Activated CD8-positive, alpha-beta memory T cell treated with anti-CD3 and anti-CD28 coated beads for 4 hours (primary cell): Measurements from ENCODE around the gene CCDC24.

ENCODE experiments used
- DNase-seq, 2 donors: peaks; one replicate each; pipeline ENCODE4 v3.0.0-alpha.2; 2020; ENCODE audit warnings: low read depth in 2 of 2

The CCDC24 gene

DNA sequence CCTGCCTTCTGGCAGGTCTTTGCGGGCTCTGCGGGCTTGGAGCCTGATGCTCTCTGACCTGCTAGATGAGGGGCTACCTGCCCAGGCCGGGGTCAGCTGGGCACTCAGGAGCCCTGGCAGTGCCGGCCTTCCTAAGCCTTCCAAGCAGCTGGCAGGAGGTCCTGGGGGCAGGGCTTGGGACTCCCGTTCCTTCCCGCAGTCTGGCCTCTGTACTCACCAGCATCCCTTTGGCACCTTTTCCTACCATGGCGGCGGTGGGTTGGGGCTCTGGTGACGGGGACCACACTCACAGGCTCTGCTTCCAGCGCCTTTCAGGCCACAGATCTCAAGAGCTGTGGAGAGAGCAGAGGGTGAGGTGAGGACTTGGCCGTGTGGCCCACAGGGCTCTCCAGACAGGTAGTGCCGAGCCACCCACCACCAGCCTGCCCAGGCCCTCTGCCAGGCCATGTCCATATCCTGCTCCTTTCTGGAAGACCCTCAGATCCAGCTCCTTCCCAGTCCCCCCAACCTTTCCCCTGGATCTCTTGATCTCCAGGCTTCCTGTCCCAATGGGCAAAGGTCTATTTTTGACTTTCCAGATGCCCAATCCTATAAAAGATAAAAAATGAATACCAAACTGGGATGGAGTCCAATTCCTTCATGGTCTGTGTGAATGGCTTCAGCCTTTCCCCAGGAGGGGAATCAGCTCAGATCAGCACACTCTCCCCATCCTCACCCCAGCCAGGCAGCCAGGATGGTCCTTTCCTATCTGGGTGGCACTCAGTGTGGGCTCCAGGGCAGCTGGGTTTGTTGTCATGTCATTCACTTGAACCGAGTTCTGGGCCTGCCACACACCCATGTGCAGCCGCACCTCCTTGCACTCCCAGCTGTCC, 32.9 kb downstream of the CCDC24 start:
- DNase-seq = no peak

DNA sequence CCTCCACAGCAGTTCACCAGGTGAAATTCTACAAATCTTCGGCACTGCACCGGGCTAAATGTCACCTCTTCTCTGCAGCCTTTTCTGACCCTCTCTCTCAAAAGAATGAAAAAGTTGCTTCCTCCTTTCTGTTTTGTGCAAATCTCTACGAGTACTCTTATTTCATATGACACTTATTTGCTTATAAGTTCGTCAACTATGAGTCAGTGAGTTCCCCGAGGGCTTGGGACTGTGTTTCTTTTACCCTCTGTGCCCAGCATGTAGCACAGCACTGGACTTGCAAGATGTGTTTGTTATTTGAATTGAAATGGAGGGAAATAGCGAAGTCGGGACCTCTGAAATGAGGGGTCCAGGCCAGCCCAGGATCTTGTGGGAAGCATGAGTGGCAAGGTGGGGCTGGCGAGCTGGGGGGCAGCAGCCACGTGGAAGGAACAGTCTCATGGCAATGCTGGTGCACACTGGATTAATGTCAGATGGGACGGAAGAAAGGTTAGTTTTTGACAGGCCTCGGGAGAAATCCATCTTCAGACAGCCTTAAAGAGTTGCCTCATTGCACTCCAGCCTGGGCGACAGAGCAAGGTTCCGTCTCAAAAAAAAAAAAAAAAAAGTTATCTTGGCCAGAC, 33.6 kb downstream of the CCDC24 start:
- no peak for DNase-seq

DNA sequence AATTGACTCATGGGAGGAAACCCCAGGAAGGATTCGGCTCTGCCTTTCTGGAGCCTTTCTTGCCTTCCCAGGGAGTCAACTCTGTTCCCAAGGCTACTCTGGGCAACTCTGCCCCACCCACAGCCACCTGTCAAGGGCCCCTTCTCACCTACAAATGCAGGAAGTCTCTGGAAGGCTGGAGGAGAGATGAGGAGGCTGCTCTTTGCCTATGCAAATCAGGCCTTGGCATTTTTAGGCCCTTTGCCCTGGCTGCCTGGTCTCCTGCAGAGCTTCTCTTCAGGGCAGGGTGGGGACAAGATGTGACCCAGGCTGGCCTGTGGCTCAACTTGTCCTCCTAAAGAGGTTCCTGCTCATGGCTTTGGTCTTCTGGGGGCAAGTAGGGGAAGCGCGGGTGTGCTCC, 34.4 kb downstream of the CCDC24 start:
- DNase-seq = no peak

DNA sequence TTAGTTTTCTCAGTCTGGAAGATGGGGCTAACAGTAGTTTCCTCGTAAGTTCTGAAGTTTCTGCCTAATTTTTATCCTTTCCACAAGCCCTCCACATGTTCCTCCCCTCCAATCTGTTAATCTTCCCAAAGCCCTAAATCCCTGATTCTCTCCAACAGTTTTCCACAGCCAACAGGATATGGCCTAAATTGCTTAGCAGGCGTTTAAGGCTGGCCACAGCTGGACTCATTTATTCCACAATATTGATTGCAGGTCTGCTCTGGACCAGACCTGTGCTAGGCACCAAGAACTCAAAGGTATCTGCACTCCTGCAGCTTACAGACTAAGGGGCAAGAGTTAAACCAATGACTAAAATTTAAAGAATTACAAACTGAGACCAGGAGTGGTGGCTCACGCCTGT, 35.9 kb downstream of the CCDC24 start:
- DNase-seq = no peak

- DNase-seq = no peak
Observed at GRCh38 chr1:44029260-44029910, 38.0 kb downstream of the CCDC24 start.

DNA sequence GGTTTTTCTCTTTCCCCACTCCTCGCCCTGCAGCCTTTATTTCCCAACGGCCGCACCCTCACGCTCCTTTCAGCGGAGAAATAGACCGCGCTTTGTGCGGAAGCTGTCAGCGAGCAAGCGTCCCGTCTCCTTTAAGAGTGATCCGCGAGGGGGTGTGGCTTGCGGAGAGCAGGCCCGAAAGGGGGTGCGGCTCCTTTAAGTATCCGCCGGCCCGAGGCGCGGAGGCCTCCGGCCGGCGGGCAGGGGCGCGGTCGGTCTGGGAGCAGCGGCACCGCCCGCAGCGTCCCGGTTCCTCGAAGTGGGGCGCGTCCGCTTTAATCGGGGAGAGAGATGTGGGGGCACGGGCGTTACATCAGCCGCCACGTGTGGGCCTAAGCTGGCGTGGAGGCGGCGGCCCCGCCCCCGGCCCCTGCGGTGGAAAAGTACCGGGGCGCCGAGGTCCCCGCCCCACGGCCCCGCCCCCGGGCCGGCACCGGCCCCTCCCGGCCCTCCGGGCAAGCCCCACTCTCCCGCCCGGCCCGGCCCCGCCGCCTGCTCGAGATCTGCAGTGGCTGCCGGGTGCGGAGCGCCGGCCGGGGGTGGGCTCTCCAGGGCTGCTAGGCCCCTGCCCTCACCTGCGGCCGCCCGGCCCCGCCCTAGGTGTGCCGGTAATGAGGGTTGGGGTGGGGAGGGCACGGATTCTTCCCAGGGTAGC, 38.7 kb downstream of the CCDC24 start:
- peak; percentile 71 to 76 for DNase-seq

- DNase-seq = peak; percentile 16 to 33
Observed at GRCh38 chr1:44030605-44031251, 39.3 kb downstream of the CCDC24 start.

DNA sequence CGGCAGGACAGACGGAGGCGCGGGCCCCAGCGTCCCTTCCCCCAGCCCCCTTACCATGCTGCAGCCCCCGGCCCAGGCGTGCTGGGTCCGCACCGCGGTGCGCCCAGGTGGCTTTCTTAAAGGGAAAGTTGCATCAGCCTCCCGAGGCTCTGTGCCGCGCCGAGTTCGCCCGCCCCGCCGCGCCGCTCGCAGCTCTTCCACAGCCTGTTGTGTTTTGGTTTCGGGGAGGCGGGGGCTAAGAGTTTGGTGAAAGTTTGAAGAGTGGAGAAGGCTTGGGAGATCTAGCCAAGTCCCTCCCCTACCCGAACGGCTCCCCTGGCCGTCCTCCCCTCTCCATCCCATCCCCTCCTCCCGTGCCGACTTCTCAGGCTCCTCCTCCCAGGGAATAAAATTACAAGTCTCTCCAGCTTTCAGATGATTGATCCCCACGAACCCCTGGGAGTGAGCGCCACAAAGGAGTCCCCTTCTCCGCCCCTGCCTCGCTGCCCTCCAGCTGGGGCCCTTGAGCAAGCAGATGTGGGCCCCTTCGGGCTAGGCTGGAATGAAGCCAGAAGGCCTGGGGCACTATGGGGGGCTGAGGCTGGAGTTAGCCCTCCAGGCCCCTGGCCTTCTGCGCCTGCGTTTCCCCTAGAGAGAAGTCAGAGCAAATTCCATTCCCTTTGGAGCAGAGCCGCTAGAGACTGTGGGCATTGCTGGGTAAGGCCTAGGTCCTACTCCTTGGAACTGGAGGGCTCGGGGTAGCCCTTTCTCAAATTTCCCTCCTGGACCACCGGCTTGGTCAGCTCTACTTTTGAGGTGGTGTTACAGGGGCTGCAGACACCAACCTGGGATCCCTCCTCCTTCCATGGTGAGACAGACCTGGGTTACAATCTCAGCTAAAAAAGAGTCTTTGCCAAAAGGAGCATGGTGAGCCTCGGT, 40.1 kb downstream of the CCDC24 start, which contains the start of gene SLC6A9:
Gene SLC6A9, minus strand, starts transcription at position 211 of the 918 bp plus-strand sequence. CDS start 7,185 bp downstream, outside the sequence.
- peak; percentile 5 to 8 for DNase-seq

GRCh38 chr1:44032170-44032790, 40.9 kb downstream of the CCDC24 start:
- DNase-seq = no peak

- no peak for DNase-seq
Observed at GRCh38 chr1:44033041-44033575, 41.7 kb downstream of the CCDC24 start.

DNA sequence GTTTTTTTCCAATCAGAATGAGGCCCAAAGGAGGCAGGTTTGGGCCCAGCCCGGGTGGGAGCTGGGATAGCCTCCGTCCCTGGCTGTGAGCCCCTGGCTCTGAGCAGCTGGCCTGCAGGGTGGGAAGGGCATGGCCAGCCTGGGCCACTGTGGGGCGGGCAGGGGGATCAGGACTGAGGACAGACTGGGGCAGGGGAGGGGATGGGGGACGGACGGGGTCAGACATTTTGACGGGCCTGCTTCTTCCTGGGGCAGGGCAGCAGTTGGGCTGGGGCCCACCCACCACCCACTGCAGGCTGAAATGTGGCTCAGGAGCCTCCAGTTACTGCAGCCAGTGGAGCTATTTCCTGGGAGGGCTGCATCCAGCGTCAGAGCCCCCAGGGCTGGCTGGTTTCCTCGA, 42.4 kb downstream of the CCDC24 start:
- no peak for DNase-seq

- DNase-seq = no peak
Observed at GRCh38 chr1:44034423-44034822, 43.0 kb downstream of the CCDC24 start.

DNA sequence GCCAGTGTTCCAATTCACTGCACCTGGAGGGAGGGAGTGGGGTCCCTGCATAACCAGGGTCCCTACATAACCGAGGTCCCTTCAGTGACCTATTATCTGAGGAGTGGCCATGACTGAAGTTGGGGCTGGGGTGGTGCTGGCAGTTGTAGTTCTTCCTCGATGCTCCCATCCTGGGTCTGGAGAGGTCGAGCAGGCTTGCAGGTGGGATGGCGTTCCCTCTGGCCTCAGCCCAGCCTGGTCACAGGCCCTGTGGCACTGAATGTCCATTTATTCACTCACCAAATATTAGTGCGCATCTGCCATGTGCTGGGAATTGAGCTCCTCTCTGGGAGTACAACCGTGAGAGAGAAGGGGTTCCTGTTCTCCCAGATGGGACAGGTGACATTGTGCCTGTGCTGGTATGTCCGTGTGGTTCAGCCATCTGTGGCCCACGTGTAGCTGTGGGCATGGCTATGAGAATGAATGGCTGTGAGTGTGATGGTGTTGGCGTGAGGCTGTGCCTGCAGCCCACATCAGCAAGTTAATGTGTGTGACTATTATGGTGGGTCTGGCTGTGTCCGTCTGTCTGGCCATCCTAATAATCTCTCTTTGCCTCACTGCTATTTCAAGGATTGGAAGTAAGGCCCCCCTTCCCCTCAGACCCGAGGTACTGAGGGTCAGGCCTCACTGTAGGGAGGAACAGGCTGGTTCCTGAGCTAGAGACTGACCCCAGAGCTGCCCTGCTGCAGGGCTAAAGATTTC, 43.7 kb downstream of the CCDC24 start:
- no peak for DNase-seq

GRCh38 chr1:44035726-44036408, 44.5 kb downstream of the CCDC24 start:
- DNase-seq = no peak

DNA sequence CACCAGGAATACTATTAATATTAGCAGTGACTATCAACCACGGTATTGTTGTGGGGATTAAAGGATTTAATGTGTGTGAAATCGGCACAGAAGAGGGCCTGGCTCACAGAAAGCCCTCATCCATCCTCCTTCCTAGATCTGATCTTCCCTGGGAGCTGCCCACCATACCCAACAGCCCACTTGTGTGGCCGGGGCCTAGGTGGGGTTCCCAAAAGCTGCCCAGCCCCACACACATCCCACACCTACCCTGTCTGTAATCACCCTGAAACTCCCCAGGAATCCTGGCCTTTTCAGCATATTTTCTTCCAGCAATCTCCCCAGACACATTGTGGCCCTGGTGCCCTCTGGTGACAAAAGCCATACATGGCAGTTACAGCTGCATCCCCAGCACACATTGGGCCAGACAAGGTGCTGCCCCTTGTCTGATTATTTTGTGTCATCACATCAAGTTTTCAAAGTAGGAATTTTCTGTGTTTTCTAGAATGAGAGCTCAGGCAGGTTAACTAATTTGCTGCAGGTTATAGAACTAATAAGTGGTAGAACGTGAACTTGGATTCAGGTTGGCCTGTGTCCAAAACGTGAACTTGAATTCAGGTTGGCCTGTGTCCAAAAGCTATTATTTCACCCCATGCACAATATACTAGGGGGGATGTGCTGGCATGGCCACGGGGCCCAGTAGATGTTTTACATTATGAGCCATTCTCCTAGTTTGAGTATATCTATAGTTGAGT, 45.2 kb downstream of the CCDC24 start:
- peak; percentile 27 to 33 for DNase-seq

GRCh38 chr1:44037154-44037553, 45.8 kb downstream of the CCDC24 start:
- no peak for DNase-seq

DNA sequence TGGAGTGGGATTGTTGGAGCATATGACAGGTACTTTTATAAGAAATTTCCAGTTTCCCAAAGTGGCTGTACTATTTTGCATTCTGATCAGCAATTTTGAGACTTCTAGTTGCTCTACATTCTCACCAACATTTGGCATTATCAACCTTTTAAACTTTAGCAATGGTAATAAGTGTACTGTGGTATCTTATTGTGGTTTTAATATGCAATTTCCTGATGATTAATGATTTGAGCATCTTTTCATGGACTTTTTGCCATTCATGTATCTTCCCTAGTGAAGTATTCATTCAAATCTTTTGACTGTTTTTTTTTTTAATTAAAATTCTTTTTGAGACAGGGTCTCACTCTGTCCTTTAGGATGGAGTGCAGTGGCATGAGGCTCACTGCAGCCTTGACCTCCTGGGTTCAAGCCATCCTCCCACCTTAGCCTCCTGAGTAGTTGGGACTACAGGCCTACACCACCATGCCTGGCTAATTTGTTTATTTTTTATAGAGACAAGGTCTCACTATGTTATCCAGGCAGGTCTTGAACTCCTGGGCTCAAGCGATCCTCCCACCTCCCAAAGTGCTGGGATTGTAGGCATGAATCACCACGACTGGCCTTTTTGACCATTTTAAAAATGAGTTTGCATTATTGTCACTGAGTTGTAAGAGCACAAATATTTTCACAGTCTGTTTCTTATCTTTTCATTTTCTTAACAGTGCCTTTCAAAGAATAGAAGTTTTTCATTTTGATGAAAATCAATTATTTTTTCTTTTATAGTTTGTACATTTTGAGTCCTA, 47.7 kb downstream of the CCDC24 start:
- DNase-seq = no peak
